BLaER1 treated with 17β-estradiol and CSF1 and Interleukin-3, amounts not matched to agents 10 nM and 100 nM (cell line): Measurements from ENCODE around the gene KLF6.

Experiments used
- H3K27ac ChIP-seq, 11 experiments: shearing (Covaris generic); formaldehyde crosslinking; 2 replicates each; pipeline ENCODE4 v1.8.1; 2022
- H3K27me3 ChIP-seq, 11 experiments: shearing (Covaris generic); formaldehyde crosslinking; 2 replicates each; pipeline ENCODE4 v1.8.1; 2022
- H3K36me3 ChIP-seq, 11 experiments: shearing (Covaris generic); formaldehyde crosslinking; 2 replicates each; pipeline ENCODE4 v1.8.1; 2022
- H3K4me1 ChIP-seq, 10 experiments: shearing (Covaris generic); formaldehyde crosslinking; 2 replicates each; pipeline ENCODE4 v1.8.1; 2022
- H3K4me2 ChIP-seq, 11 experiments: shearing (Covaris generic); formaldehyde crosslinking; 2 replicates each; pipeline ENCODE4 v1.8.1; 2022
- H3K4me3 ChIP-seq, 10 experiments: shearing (Covaris generic); formaldehyde crosslinking; 2 replicates each; pipeline ENCODE4 v1.8.1; 2022
- H3K9ac ChIP-seq, 11 experiments: shearing (Covaris generic); formaldehyde crosslinking; 2 replicates each; pipeline ENCODE4 v1.8.1; 2022
- H3K9me3 ChIP-seq, 11 experiments: shearing (Covaris generic); formaldehyde crosslinking; replicated peaks in 1 of 11; 2 replicates each; pipeline ENCODE4 v1.8.1; 2022
- H4K20me1 ChIP-seq, 11 experiments: shearing (Covaris generic); formaldehyde crosslinking; 2 replicates each; pipeline ENCODE4 v1.8.1; 2022
- Cebpa-rat ChIP-seq, 11 experiments: shearing (Covaris generic); IDR thresholded peaks; 2 replicates each; pipeline ENCODE4 v1.8.1; 2022

KLF6 gene

GRCh38 chr10:3770611-3771110 lies 14.3 kb downstream of the KLF6 start:
- peak overlapping the region in 1 of 11 experiments; percentile 32; a peak in 1 of 22 replicates for H3K4me2 ChIP-seq
- peaks cover 7 to 45% (median 27%) of the 10 kb centered on the region in 10 experiments for H3K4me1 ChIP-seq
- TF ChIP-seq Cebpa-rat (IDR thresholded peaks at IDR 0.05), result no peak
- peaks cover 0 to 22% (median 13%) of the 10 kb centered on the region in 11 experiments; a peak in 16 of 22 replicates for H3K36me3 ChIP-seq
- no peak overlapping the region; a peak in 1 of 22 replicates for H3K27ac ChIP-seq
- no peak overlapping the region for H3K4me3 ChIP-seq
- H3K9me3 ChIP-seq, result peaks cover 0 to 31% (median 0%) of the 10 kb centered on the region in 11 experiments; a peak in 5 of 22 replicates
- H3K9ac ChIP-seq, result no peak overlapping the region
- no peaks in the 10 kb centered on the region for H3K27me3 ChIP-seq
- peaks cover 0 to 13% (median 11%) of the 10 kb centered on the region in 11 experiments; a peak in 13 of 22 replicates for H4K20me1 ChIP-seq

- no peak overlapping the region for H3K4me3 ChIP-seq
- TF ChIP-seq Cebpa-rat (IDR thresholded peaks at IDR 0.05), result no peak; a peak in 1 of 22 replicates
These were observed 15.5 kb downstream of the KLF6 start for GRCh38 chr10:3769556-3769955.

GRCh38 chr10:3766046-3766756 lies 18.8 kb downstream of the KLF6 start:
- TF ChIP-seq Cebpa-rat (IDR thresholded peaks at IDR 0.05), result no peak
- H3K27me3 ChIP-seq, result no peaks in the 10 kb centered on the region
- 0 out of 22 replicates have a peak overlapping the region, but pooled peaks of 1 of the 11 experiments have one; percentile 37 for H3K27ac ChIP-seq
- H3K36me3 ChIP-seq, result no peaks in the 10 kb centered on the region
- H3K9ac ChIP-seq, result no peak overlapping the region
- no peaks in the 10 kb centered on the region for H4K20me1 ChIP-seq
- H3K4me2 ChIP-seq, result peak overlapping the region; percentile 70 to 89 (median 82); a peak in 19 of 22 replicates
- no peak overlapping the region for H3K4me3 ChIP-seq
- peaks cover 25 to 68% (median 41%) of the 10 kb centered on the region in 10 experiments for H3K4me1 ChIP-seq
- peaks cover 0 to 31% (median 0%) of the 10 kb centered on the region in 11 experiments; a peak in 3 of 22 replicates for H3K9me3 ChIP-seq

More at GRCh38 chr10:3769556-3769955, 15.5 kb downstream of the KLF6 start:
- H3K4me2 ChIP-seq, result peak overlapping the region in 5 of 11 experiments; percentile 32 to 50 (median 35); a peak in 9 of 22 replicates
- H3K27me3 ChIP-seq, result no peaks in the 10 kb centered on the region
- H3K9me3 ChIP-seq, result peaks cover 0 to 31% (median 0%) of the 10 kb centered on the region in 11 experiments; a peak in 5 of 22 replicates
- peaks cover 16 to 46% (median 29%) of the 10 kb centered on the region in 10 experiments for H3K4me1 ChIP-seq
- H4K20me1 ChIP-seq, result peaks cover 0 to 4% (median under 1%) of the 10 kb centered on the region in 11 experiments; a peak in 7 of 22 replicates
- peaks cover 0 to 11% (median 1%) of the 10 kb centered on the region in 11 experiments; a peak in 5 of 22 replicates for H3K36me3 ChIP-seq
- peak overlapping the region in 1 of 11 experiments; percentile 51; a peak in 2 of 22 replicates for H3K27ac ChIP-seq
- no peak overlapping the region for H3K9ac ChIP-seq

DNA sequence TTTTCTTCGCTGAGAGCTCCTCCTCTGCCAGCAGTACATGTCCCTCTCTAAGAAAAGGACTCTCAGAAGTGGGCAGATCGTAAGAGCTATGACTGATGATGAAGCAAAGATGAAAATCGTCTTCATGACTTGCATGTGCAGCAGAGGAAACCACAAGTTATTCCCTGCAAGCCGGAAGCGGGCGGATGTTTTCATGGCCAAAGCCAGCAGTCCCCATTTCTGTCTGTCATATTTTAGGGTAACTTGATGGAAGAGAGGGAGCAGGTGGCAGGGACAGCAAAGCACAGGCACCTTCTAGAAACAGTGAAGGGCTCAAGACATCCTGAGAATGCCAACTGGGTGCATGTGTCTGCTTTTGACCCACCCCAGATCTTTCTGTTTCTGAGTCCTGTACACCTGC lies 19.9 kb downstream of the KLF6 start:
- H3K4me3 ChIP-seq, result 0 out of 20 replicates have a peak overlapping the region, but pooled peaks of 2 of the 10 experiments have one; percentile 1 to 2
- no peaks in the 10 kb centered on the region for H3K27me3 ChIP-seq
- H3K9ac ChIP-seq, result peak overlapping the region in 5 of 11 experiments; percentile 11 to 36 (median 30); a peak in 2 of 22 replicates
- H3K27ac ChIP-seq, result peak overlapping the region in 4 of 11 experiments; percentile 10 to 37 (median 26); a peak in 4 of 22 replicates
- H3K4me1 ChIP-seq, result peaks cover 33 to 72% (median 49%) of the 10 kb centered on the region in 10 experiments
- no peaks in the 10 kb centered on the region for H3K36me3 ChIP-seq
- no peak for TF ChIP-seq Cebpa-rat (IDR thresholded peaks at IDR 0.05)
- H3K9me3 ChIP-seq, result peaks cover 0 to 26% (median under 1%) of the 10 kb centered on the region in 11 experiments; a peak in 2 of 22 replicates
- peak overlapping the region; percentile 70 to 89 (median 82) for H3K4me2 ChIP-seq
- H4K20me1 ChIP-seq, result no peaks in the 10 kb centered on the region

DNA sequence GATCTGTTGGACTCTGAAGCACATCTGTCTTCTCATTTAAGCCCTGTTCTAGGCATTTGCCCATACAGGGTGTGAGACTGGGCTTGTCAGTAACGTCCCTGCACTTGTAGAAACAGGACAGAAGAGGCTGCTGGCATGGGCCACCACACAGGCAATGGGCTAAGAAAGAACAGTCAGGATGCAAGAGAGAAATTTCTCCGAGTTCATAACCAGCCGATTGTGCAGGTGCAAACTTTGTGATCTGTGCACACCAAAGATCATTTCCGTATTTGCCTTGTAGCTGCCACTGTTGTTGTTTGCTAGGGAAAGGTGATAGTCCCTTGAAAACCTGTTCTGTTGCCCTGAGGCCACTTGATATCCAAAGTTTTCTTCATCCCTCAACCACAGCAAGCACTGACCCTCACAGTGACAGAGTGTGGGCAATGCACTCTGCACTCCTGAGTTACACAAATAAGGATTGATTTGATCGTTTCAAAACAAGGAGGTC lies 20.3 kb downstream of the KLF6 start:
- Histone ChIP-seq H3K9ac (peak overlapping the region in 5 of 11 experiments; percentile 11 to 36 (median 30); a peak in 2 of 22 replicates), H3K36me3 (no peaks in the 10 kb centered on the region), H3K27me3 (no peaks in the 10 kb centered on the region), H3K4me2 (peak overlapping the region; percentile 70 to 89 (median 82)), H3K4me1 (peaks cover 33 to 72% (median 46%) of the 10 kb centered on the region in 10 experiments), H3K9me3 (peaks cover 0 to 24% (median 4%) of the 10 kb centered on the region in 11 experiments; a peak in 3 of 22 replicates), H4K20me1 (no peaks in the 10 kb centered on the region), H3K4me3 (0 out of 20 replicates have a peak overlapping the region, but pooled peaks of 2 of the 10 experiments have one; percentile 1 to 2), H3K27ac (peak overlapping the region in 4 of 11 experiments; percentile 10 to 37 (median 26); a peak in 4 of 22 replicates)
- TF ChIP-seq Cebpa-rat (IDR thresholded peaks at IDR 0.05), result no peak

GRCh38 chr10:3763852-3764625 lies 21.0 kb downstream of the KLF6 start:
- TF ChIP-seq Cebpa-rat (IDR thresholded peaks at IDR 0.05), result no peak
- peaks cover 0 to 19% (median 5%) of the 10 kb centered on the region in 11 experiments; a peak in 3 of 22 replicates for H3K9me3 ChIP-seq
- H3K36me3 ChIP-seq, result no peaks in the 10 kb centered on the region
- H3K4me2 ChIP-seq, result peak overlapping the region; percentile 70 to 89 (median 82)
- no peak overlapping the region for H3K4me3 ChIP-seq
- no peaks in the 10 kb centered on the region for H4K20me1 ChIP-seq
- H3K4me1 ChIP-seq, result peaks cover 33 to 70% (median 42%) of the 10 kb centered on the region in 10 experiments
- H3K27me3 ChIP-seq, result no peaks in the 10 kb centered on the region
- no peak overlapping the region; a peak in 1 of 22 replicates for H3K27ac ChIP-seq
- H3K9ac ChIP-seq, result no peak overlapping the region

GRCh38 chr10:3763035-3763456 lies 22.0 kb downstream of the KLF6 start:
- no peaks in the 10 kb centered on the region for H4K20me1 ChIP-seq
- H3K4me1 ChIP-seq, result peaks cover 33 to 68% (median 41%) of the 10 kb centered on the region in 10 experiments
- H3K27me3 ChIP-seq, result no peaks in the 10 kb centered on the region
- peaks cover 0 to 11% (median 4%) of the 10 kb centered on the region in 11 experiments; a peak in 2 of 22 replicates for H3K9me3 ChIP-seq
- H3K36me3 ChIP-seq, result no peaks in the 10 kb centered on the region
- peak overlapping the region in 2 of 11 experiments; percentile 25 to 70; a peak in 2 of 22 replicates for H3K4me2 ChIP-seq
- TF ChIP-seq Cebpa-rat (IDR thresholded peaks at IDR 0.05), result no peak
- H3K27ac ChIP-seq, result no peak overlapping the region
- no peak overlapping the region for H3K9ac ChIP-seq
- H3K4me3 ChIP-seq, result no peak overlapping the region

DNA sequence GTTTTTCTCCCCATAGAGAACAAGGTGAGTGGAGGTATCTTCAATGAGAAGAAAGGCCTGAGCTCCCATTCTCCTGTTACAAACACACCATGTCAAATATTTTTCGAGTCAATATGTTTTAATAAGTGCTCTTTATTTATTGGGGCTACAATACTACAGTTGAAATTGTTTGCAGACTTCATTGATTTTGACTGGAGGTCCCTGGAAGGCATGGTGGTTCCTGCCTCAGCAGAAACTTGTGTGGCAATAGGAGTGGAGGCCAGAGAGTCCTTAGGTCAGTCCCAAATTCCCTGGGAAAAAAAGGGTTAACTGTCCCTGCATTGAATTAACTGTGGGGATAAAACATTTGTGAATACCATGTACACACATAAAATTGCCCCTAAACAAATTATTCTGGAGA lies 22.7 kb downstream of the KLF6 start:
- TF ChIP-seq Cebpa-rat (IDR thresholded peaks at IDR 0.05), result no peak
- no peaks in the 10 kb centered on the region for H3K27me3 ChIP-seq
- no peak overlapping the region for H3K4me3 ChIP-seq
- no peak overlapping the region for H3K4me2 ChIP-seq
- H3K9ac ChIP-seq, result no peak overlapping the region
- H4K20me1 ChIP-seq, result no peaks in the 10 kb centered on the region
- H3K27ac ChIP-seq, result no peak overlapping the region
- peaks cover 0 to 10% (median 4%) of the 10 kb centered on the region in 11 experiments; a peak in 1 of 22 replicates for H3K9me3 ChIP-seq
- H3K36me3 ChIP-seq, result no peaks in the 10 kb centered on the region
- H3K4me1 ChIP-seq, result peaks cover 33 to 68% (median 41%) of the 10 kb centered on the region in 10 experiments
